Uterus (tissue), 4 donors: Measurements from ENCODE around the gene TAMALIN. TPM values are rescaled to one million over a fixed set of nuclear protein-coding genes. Genes with fewer than 3 reads are reported as not detected.

Experiments used
- DNase-seq, 2 donors: peaks; one replicate each; pipeline ENCODE4 v3.0.0-alpha.2; 2019 to 2020
- H3K27ac ChIP-seq, 2 donors: fragments of 200-600 bp; sonication (generic); 1 replicate in 1 of 2; 2 replicates in 1 of 2; pipeline ENCODE4 v1.5.1; 2016 to 2018
- H3K27me3 ChIP-seq, 2 donors: fragments of 200-600 bp; sonication (generic); one replicate each; pipeline ENCODE4 v1.5.1; 2018 to 2019; ENCODE audit warnings: control low read depth in 1 of 2
- H3K36me3 ChIP-seq, 2 donors: fragments of 200-600 bp; sonication (generic); one replicate each; pipeline ENCODE4 v1.5.1; 2019; ENCODE audit warnings: control low read depth in 1 of 2
- H3K4me1 ChIP-seq, 2 donors: fragments of 200-600 bp; sonication (generic); one replicate each; pipeline ENCODE4 v1.5.1; 2018 to 2019; ENCODE audit warnings: control low read depth in 1 of 2
- H3K4me3 ChIP-seq, 2 donors: fragments of 200-600 bp; sonication (generic); 1 replicate in 1 of 2; 2 replicates in 1 of 2; pipeline ENCODE4 v1.5.1; 2018 to 2019; ENCODE audit warnings: mild to moderate bottlenecking in 1 of 2
- H3K9me3 ChIP-seq, 2 donors: fragments of 200-600 bp; sonication (generic); one replicate each; pipeline ENCODE4 v1.5.1; 2019; ENCODE audit warnings: control low read depth in 1 of 2
- POLR2A ChIP-seq, 2 donors: fragments of 450-650 bp; IDR thresholded peaks; one replicate each; pipeline ENCODE4 v1.6.1; 2016; ENCODE audit warnings: antibody characterized with exemption in 2 of 2, mild to moderate bottlenecking in 1 of 2, moderate library complexity in 1 of 2
- intact Hi-C: fragments of 100-400 bp; cut with DNase I; formaldehyde crosslinking; loops from one replicate; pipeline ENCODE4 v1.15.1; 2023; ENCODE audit warnings: low total_unique reads
- total RNA-seq, 4 donors: library from RNA; depleted of rRNA in 3 of 4; stranded (reverse); fragments of >200 nt in 3 of 4; gene quantifications; one replicate each; pipeline versions ENCODE4 v1.1.0 to v1.2.4, GENCODE V29; 2014 to 2023
- TF ChIP-seq, protein P1 (sequence below), 4 experiments: fragments of 200-600 bp in 2 of 4; fragments of 450-650 bp in 2 of 4; sonication (generic) in 2 of 4; IDR thresholded peaks; one replicate each; pipeline ENCODE4 v1.5.1; 2016 to 2019; ENCODE audit warnings: antibody characterized with exemption in 4 of 4, mild to moderate bottlenecking in 2 of 4, moderate library complexity in 1 of 4
- donor health status: DM: yes; HTN: yes; CAD: no.

TAMALIN gene
- total RNA-seq, 4 donors from 2014 or later: 6.4 to 153 (median 42.1) TPM

DNA sequence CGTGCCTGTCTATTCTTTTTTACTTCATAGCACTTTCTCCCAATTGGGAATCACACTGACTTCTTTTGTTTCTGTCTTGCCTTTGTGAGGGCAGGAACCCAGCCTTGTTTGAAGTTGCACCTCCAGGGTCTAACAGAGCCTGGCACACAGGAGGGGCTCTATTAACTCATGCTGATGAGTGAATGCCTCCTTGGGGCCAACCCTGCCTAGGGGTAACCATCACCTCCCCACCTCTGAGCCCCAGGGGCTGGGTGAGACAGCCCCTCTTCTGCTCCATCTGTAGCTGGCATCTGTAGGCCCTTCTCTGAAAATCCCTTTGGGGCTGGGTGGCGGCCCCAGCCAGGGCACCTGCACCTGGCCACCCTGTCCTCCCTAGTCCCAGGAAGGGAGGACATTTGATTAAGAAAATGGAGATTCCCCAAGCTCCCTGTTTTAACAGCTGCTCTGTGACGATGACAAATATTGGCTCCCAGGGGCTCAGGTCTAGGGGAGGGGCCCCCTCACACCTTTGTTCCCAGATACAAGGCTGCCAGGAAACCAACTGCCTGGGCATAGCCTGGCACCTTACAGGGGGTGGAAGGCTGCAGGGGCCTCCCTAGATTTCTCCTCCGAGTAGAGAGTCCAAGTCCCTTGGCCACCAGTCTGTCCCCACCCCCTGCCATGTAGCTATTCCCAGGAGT is 11.8 kb downstream of the TAMALIN start:
- intact Hi-C loops: no loop called here
- TF ChIP-seq, protein P1, sequence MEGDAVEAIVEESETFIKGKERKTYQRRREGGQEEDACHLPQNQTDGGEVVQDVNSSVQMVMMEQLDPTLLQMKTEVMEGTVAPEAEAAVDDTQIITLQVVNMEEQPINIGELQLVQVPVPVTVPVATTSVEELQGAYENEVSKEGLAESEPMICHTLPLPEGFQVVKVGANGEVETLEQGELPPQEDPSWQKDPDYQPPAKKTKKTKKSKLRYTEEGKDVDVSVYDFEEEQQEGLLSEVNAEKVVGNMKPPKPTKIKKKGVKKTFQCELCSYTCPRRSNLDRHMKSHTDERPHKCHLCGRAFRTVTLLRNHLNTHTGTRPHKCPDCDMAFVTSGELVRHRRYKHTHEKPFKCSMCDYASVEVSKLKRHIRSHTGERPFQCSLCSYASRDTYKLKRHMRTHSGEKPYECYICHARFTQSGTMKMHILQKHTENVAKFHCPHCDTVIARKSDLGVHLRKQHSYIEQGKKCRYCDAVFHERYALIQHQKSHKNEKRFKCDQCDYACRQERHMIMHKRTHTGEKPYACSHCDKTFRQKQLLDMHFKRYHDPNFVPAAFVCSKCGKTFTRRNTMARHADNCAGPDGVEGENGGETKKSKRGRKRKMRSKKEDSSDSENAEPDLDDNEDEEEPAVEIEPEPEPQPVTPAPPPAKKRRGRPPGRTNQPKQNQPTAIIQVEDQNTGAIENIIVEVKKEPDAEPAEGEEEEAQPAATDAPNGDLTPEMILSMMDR (IDR thresholded peaks at IDR 0.05): no peak
- TF ChIP-seq POLR2A (IDR thresholded peaks at IDR 0.05): no peak
- H3K4me1 ChIP-seq: no peaks in the 10 kb centered on the region

DNA sequence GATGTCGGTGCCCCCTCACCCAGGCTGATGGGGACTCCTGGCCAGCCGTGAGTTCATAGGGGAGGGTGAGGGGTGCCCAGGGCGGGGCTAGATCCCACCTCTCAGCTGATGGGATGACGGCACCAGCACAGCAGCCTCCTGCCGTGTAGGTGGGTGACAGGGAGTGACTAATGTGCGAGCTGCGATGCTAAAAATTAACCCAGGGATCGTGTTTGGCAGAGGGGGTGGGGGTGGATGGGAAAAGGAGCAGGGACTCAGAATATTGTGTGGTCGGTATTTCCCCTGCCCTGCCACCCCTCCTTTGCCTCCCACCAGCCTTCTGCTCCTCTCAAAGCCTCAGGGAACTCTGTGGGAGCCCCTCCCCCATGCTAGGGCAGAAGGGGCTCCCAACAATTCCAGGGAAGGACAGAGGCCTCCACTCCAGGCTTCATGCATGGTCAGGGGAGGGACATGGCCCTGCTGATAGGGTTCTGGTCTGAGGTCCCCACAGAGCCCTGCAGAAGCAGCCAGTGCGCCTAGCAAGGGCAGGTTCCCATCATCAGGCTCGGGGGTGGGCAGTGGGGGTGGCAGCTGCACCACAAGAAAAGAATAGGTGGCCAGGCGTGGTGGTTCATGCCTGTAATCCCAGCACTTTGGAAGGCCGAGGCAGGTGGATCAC is 12.5 kb downstream of the TAMALIN start:
- Histone ChIP-seq H3K9me3 (no peaks in the 10 kb centered on the region), H3K27me3 (no peaks in the 10 kb centered on the region), H3K27ac (no peak overlapping the region), H3K4me1 (peaks cover 0 to 4% of the 10 kb centered on the region in 2 donors), H3K36me3 (no peaks in the 10 kb centered on the region), H3K4me3 (no peak overlapping the region)
- intact Hi-C loops: no loop called here
- TF ChIP-seq, protein P1 (IDR thresholded peaks at IDR 0.05): no peak
- no peak for TF ChIP-seq POLR2A (IDR thresholded peaks at IDR 0.05)
- DNase-seq: no peak

More for the DNA sequence above, 11.8 kb downstream of the TAMALIN start:
- H3K27ac ChIP-seq: no peak overlapping the region
- H3K36me3 ChIP-seq: no peaks in the 10 kb centered on the region
- no peak for DNase-seq
- H3K27me3 ChIP-seq: no peaks in the 10 kb centered on the region
- H3K4me3 ChIP-seq: no peak overlapping the region
- no peaks in the 10 kb centered on the region for H3K9me3 ChIP-seq

DNA sequence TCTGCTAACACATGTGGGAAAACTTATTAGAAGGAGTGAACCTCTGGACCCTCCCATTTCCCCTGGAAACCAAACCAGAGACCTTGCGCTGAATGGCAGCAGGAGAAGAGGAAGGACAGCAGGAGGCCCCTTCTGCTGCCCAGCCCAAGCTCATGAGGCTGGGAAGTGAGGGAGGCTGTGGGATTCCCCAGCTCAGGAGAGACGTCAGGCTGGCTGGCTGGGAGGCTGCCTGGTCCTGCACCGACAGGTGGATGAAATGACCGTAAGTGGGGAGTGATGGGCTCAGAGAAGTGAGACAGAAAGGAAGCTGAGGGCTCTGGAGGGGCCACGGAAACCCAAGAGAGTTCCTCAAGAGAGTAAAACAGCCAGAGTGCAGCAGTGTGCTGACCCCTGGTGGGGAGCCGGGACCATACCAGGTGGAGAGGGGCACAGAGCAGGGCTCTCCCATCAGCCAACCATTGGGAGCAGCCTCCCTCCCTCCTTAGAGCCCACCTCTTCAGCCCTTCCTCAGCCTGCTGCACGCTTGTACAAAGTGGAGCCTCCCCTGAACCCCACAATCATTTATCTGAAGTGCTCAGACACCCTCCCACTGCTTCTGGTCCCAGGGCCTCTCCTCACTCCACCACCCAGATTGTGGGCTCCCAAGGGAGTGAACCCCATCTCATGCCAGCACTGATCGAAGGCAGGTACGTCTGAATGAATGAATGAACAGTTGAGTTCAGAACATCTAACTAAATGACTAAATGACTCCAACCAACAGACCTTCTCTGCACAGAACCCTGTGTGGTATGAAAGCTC is 14.0 kb downstream of the TAMALIN start:
- Histone ChIP-seq H3K27ac (no peak overlapping the region), H3K27me3 (no peaks in the 10 kb centered on the region), H3K36me3 (no peaks in the 10 kb centered on the region), H3K9me3 (no peaks in the 10 kb centered on the region), H3K4me3 (no peak overlapping the region), H3K4me1 (peaks cover 0 to 4% of the 10 kb centered on the region in 2 donors)
- peak in 1 of 2 donors; percentile 59 for DNase-seq
- intact Hi-C loops: no loop called here
- TF ChIP-seq POLR2A (IDR thresholded peaks at IDR 0.05): no peak
- TF ChIP-seq, protein P1 (IDR thresholded peaks at IDR 0.05): peak; percentile 42 to 67 (median 60)

DNA sequence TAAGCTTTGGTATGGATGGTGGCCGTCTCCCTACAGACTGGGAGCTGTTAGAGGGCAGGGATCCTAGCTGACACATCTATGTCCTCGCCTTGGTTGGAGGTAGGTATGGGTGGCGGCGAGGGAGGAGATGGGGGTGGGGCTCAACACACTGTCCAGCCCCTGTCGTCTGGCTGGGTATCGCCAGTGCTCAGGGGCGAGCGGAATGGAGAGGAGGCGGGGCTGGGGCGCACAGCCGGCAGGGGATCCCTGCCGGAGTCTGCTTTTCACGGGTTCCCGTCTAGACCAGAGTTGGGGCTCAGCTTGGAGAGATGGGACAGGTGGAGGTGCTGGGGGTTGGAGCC is 16.1 kb downstream of the TAMALIN start:
- intact Hi-C loops: no loop called here
- Histone ChIP-seq H3K4me3 (peak overlapping the region; percentile 36 to 56), H3K36me3 (no peaks in the 10 kb centered on the region), H3K27ac (peak overlapping the region; percentile 60 to 65), H3K9me3 (no peaks in the 10 kb centered on the region), H3K4me1 (peaks cover 0 to 4% of the 10 kb centered on the region in 2 donors), H3K27me3 (no peaks in the 10 kb centered on the region)
- no peak for TF ChIP-seq POLR2A (IDR thresholded peaks at IDR 0.05)
- TF ChIP-seq, protein P1 (IDR thresholded peaks at IDR 0.05): no peak
- peak; percentile 23 to 38 for DNase-seq
